A549 (cell line): ENCODE measurements around the gene VAV3. TPM values are rescaled to one million over a fixed set of nuclear protein-coding genes. Genes with fewer than 3 reads are reported as not detected.

Experiments used
- ATAC-seq, 2 experiments: fragments of 200-7000 bp in 1 of 2; fragments of >200 bp in 1 of 2; cut with Nextera tagmentation in 1 of 2; cut with Tn5 transposase in 1 of 2; 3 replicates each; pipeline versions ENCODE4 v1.8.0 to v1.9.1; 2018 to 2020; ENCODE audit warnings: mild to moderate bottlenecking in 1 of 2, moderate library complexity in 1 of 2
- CTCF ChIA-PET: fragments of 300-600 bp; sonication (Branson Sonifier 250); formaldehyde crosslinking; extraction: SDS; loops from one replicate; lab custom pipeline; 2021; ENCODE audit warnings: antibody characterized with exemption, inconsistent platforms; lab: Yijun Ruan, JAX
- POLR2A ChIA-PET: fragments of 350-600 bp; formaldehyde crosslinking; extraction: SDS; loops from one replicate; lab custom pipeline; 2021; ENCODE audit warnings: antibody characterized with exemption, inconsistent platforms; lab: Yijun Ruan, JAX
- DNase-seq, 2 experiments: peaks; one replicate each; pipeline versions ENCODE4 v3.0.0 to v3.0.0-alpha.2; 2011 to 2016; ENCODE audit warnings: low read depth in 1 of 2, low spot score in 1 of 2
- FAIRE-seq: peaks from 2 replicates; lab custom pipeline; 2011; peaks lifted over from hg19 to GRCh38; lab: Jason Lieb, UNC
- H3K27ac ChIP-seq, 2 experiments: fragments of >200 bp; sonication (Bioruptor Twin); formaldehyde crosslinking; 3 replicates each; pipeline ENCODE4 v1.5.1; 2016 to 2017
- H3K4me1 ChIP-seq: fragments of >200 bp; sonication (Bioruptor Twin); formaldehyde crosslinking; 3 replicates; pipeline ENCODE4 v1.6.1; 2016
- H3K4me2 ChIP-seq: fragments of >200 bp; sonication (Bioruptor Twin); formaldehyde crosslinking; 3 replicates; pipeline ENCODE4 v1.6.1; 2016
- H3K4me3 ChIP-seq: fragments of >200 bp; sonication (Bioruptor Twin); formaldehyde crosslinking; 3 replicates; pipeline ENCODE4 v1.5.1; 2016
- H3K9me3 ChIP-seq: fragments of >200 bp; sonication (Bioruptor Twin); formaldehyde crosslinking; 3 replicates; pipeline ENCODE4 v1.6.1; 2016
- BCL3 ChIP-seq: fragments of >200 bp; sonication (Bioruptor Twin); formaldehyde crosslinking; IDR thresholded peaks from 3 replicates; pipeline ENCODE4 v1.6.1; 2016
- CBX2 ChIP-seq: fragments of 200-600 bp; sonication (generic); IDR thresholded peaks from 2 replicates; pipeline ENCODE4 v1.6.1; 2016; ENCODE audit warnings: low read depth, mild to moderate bottlenecking, borderline replicate concordance
- CEBPB ChIP-seq, 2 experiments: fragments of >200 bp in 1 of 2; sonication (Bioruptor Twin) in 1 of 2; formaldehyde crosslinking in 1 of 2; IDR thresholded peaks; 2 replicates each; pipeline ENCODE4 v1.6.1; 2012 to 2016
- CHD4 ChIP-seq: fragments of 200-600 bp; sonication (generic); IDR thresholded peaks from 2 replicates; pipeline ENCODE4 v1.6.1; 2016; ENCODE audit warnings: antibody characterized with exemption, mild to moderate bottlenecking, borderline replicate concordance
- CTCF ChIP-seq: fragments of >200 bp; sonication (Bioruptor Twin); formaldehyde crosslinking; IDR thresholded peaks from 3 replicates; pipeline ENCODE4 v1.5.1; 2016
- E2F6 ChIP-seq: IDR thresholded peaks from 2 replicates; pipeline ENCODE4 v1.6.1; 2012; ENCODE audit warnings: low read depth, borderline replicate concordance
- EHF ChIP-seq: fragments of 250-450 bp; sonication (Bioruptor Pico); IDR thresholded peaks from 2 replicates; pipeline ENCODE4 v1.5.0; 2020; ENCODE audit warnings: mild to moderate bottlenecking
- EP300 ChIP-seq, 2 experiments: fragments of >200 bp; sonication (Bioruptor Twin); formaldehyde crosslinking; IDR thresholded peaks; 2 replicates in 1 of 2; 3 replicates in 1 of 2; pipeline ENCODE4 v1.6.1; 2016 to 2017
- GATA3 ChIP-seq: IDR thresholded peaks from 2 replicates; pipeline ENCODE4 v1.6.1; 2012; ENCODE audit warnings: borderline replicate concordance
- HDAC2 ChIP-seq: fragments of 200-600 bp; sonication (generic); IDR thresholded peaks from 2 replicates; pipeline ENCODE4 v1.6.1; 2016
- HES2 ChIP-seq: fragments of >200 bp; sonication (Bioruptor Twin); formaldehyde crosslinking; IDR thresholded peaks from 2 replicates; pipeline ENCODE4 v1.6.1; 2016
- HOXA7 ChIP-seq: fragments of 250-450 bp; sonication (Bioruptor Pico); IDR thresholded peaks from 2 replicates; pipeline ENCODE4 v1.5.0; 2020; ENCODE audit warnings: mild to moderate bottlenecking, moderate library complexity
- JUNB ChIP-seq: fragments of >200 bp; sonication (Bioruptor Twin); formaldehyde crosslinking; IDR thresholded peaks from 2 replicates; pipeline ENCODE4 v1.6.1; 2016
- KDM5A ChIP-seq: fragments of 200-600 bp; sonication (generic); IDR thresholded peaks from 2 replicates; pipeline ENCODE4 v1.6.1; 2016; ENCODE audit warnings: antibody characterized with exemption, mild to moderate bottlenecking
- MAFK ChIP-seq: fragments of 450-650 bp; IDR thresholded peaks from 2 replicates; pipeline ENCODE4 v1.6.1; 2014; ENCODE audit not compliant: partially characterized antibody
- NFE2L2 ChIP-seq: fragments of 150-350 bp; conservative IDR thresholded peaks from 2 replicates; pipeline ENCODE4 v1.6.1; 2014; ENCODE audit warnings: low read length
- NR3C1 ChIP-seq: fragments of >200 bp; sonication (Bioruptor Twin); formaldehyde crosslinking; IDR thresholded peaks from 3 replicates; pipeline ENCODE4 v1.6.1; 2017
- PBX3 ChIP-seq: IDR thresholded peaks from 2 replicates; pipeline ENCODE4 v1.6.1; 2012
- RCOR1 ChIP-seq: fragments of 150-350 bp; IDR thresholded peaks from 2 replicates; pipeline ENCODE4 v1.6.1; 2014; ENCODE audit warnings: antibody characterized with exemption, low read length, low read depth
- REST ChIP-seq: fragments of 200-600 bp; sonication (generic); IDR thresholded peaks from 2 replicates; pipeline ENCODE4 v1.6.1; 2016; ENCODE audit warnings: antibody characterized with exemption, mild to moderate bottlenecking, moderate library complexity
- TP53 ChIP-seq: fragments of 250-450 bp; sonication (Bioruptor Pico); IDR thresholded peaks from 2 replicates; pipeline ENCODE4 v1.5.0; 2021; ENCODE audit warnings: mild to moderate bottlenecking, moderate library complexity
- ZFP36 ChIP-seq: fragments of 450-650 bp; IDR thresholded peaks from 2 replicates; pipeline ENCODE4 v1.6.1; 2014; ENCODE audit warnings: borderline replicate concordance; ENCODE audit not compliant: partially characterized antibody
- ZNF302 ChIP-seq: fragments of 250-450 bp; sonication (Bioruptor Pico); IDR thresholded peaks from 2 replicates; pipeline ENCODE4 v1.9.0; 2021; ENCODE audit warnings: inconsistent platforms, mild to moderate bottlenecking, moderate library complexity
- ZSCAN20 ChIP-seq: fragments of 250-450 bp; sonication (Bioruptor Pico); IDR thresholded peaks from 2 replicates; pipeline ENCODE4 v1.8.0; 2022; ENCODE audit warnings: mild to moderate bottlenecking, moderate library complexity
- WGBS: methylation state at CpG from one replicate; pipeline ENCODE4 v1.1.6; 2017; ENCODE audit errors: missing lambda C conversion rate; 5-methylcytosine and 5-hydroxymethylcytosine counted together
- polyA plus RNA-seq, 4 experiments: library from polyadenylated mRNA; depleted of rRNA in 3 of 4; stranded (reverse); fragments of >200 nt; fragmentation: RNase III in 1 of 4; extraction: RNeasy Plus Mini Kit Qiagen cat#74134 plus additional on column Dnase treatment in 1 of 4; gene quantifications; 2 replicates in 3 of 4; 3 replicates in 1 of 4; pipeline ENCODE4 v1.2.3, GENCODE V29; 2011 to 2017

The VAV3 gene
- polyA plus RNA-seq, 2 of the 4 experiments (the other 2 are of a cell fraction) = 12.8 to 22.7 TPM

GRCh38 chr1:107545056-107545577 is 419.9 kb downstream of the VAV3 start:
- FAIRE-seq (no peak), ATAC-seq (no peak), DNase-seq (no peak)
- Histone ChIP-seq H3K4me1 (no peaks in the 10 kb centered on the region), H3K27ac (no peak overlapping the region), H3K4me2 (no peak overlapping the region), H3K4me3 (no peak overlapping the region), H3K9me3 (no peaks in the 10 kb centered on the region)
- WGBS = 50% methylated on average over 1 of the region's 2 CpGs
- ChIA-PET POLR2A (no interaction called here), CTCF (interaction anchor here (1.3 kb wide), 1 partner anchor 16 kb away, joined by 4 read pairs; no protein-coding TSS in a partner anchor)
- TF ChIP-seq E2F6 (no peak), ZNF302 (CRISPR knock-in tag) (no peak), HES2 (no peak), CEBPB (IDR thresholded peaks at IDR 0.05) (no peak), CHD4 (no peak), JUNB (no peak), TP53 (CRISPR knock-in tag) (no peak), CBX2 (no peak), HOXA7 (CRISPR knock-in tag) (no peak), BCL3 (no peak), GATA3 (no peak), NFE2L2 (no peak), PBX3 (no peak)

GRCh38 chr1:107544285-107544684 is 420.7 kb downstream of the VAV3 start:
- Histone ChIP-seq H3K27ac (no peak overlapping the region), H3K4me1 (no peaks in the 10 kb centered on the region), H3K4me2 (no peak overlapping the region), H3K9me3 (no peaks in the 10 kb centered on the region)
- 77% methylated on average over 4 of the region's 4 CpGs for whole genome bisulfite sequencing
- POLR2A ChIA-PET = no interaction called here
- ATAC-seq (no peak), DNase-seq (no peak)
- CTCF ChIA-PET = no interaction called here
- TF ChIP-seq MAFK = peak; percentile 12
- no peak for TF ChIP-seq CTCF
- TF ChIP-seq, all 56 proteins: peak for 1
- FAIRE-seq = no peak
- H3K4me3 ChIP-seq = no peak overlapping the region

- 54% methylated on average over 2 of the region's 2 CpGs for whole genome bisulfite sequencing
- TF ChIP-seq NR3C1 (no peak), EP300 (IDR thresholded peaks at IDR 0.05) (no peak), EHF (CRISPR knock-in tag) (no peak), ZSCAN20 (CRISPR knock-in tag) (no peak), ZFP36 (no peak), REST (no peak), HDAC2 (no peak), KDM5A (no peak), RCOR1 (no peak), CHD4 (no peak)
- ChIA-PET POLR2A (no interaction called here), CTCF (interaction anchor here (1.2 kb wide), 1 partner anchor 12 kb away, joined by 3 read pairs; no protein-coding TSS in a partner anchor)
- FAIRE-seq (no peak), ATAC-seq (no peak), DNase-seq (no peak)
- no peak overlapping the region for H3K27ac ChIP-seq
- H3K4me3 ChIP-seq = no peak overlapping the region
- H3K9me3 ChIP-seq = no peaks in the 10 kb centered on the region
- H3K4me2 ChIP-seq = no peak overlapping the region
- H3K4me1 ChIP-seq = no peaks in the 10 kb centered on the region
These were observed 423.6 kb downstream of the VAV3 start for GRCh38 chr1:107541412-107541811.
